ENCODE results near the gene MTMR6.
"Not testable (repeated sequence)": the region's sequence is repeated elsewhere in the genome, so short reads cannot be mapped to it uniquely, and the experiment has no call there.

Gene MTMR6

DNA sequence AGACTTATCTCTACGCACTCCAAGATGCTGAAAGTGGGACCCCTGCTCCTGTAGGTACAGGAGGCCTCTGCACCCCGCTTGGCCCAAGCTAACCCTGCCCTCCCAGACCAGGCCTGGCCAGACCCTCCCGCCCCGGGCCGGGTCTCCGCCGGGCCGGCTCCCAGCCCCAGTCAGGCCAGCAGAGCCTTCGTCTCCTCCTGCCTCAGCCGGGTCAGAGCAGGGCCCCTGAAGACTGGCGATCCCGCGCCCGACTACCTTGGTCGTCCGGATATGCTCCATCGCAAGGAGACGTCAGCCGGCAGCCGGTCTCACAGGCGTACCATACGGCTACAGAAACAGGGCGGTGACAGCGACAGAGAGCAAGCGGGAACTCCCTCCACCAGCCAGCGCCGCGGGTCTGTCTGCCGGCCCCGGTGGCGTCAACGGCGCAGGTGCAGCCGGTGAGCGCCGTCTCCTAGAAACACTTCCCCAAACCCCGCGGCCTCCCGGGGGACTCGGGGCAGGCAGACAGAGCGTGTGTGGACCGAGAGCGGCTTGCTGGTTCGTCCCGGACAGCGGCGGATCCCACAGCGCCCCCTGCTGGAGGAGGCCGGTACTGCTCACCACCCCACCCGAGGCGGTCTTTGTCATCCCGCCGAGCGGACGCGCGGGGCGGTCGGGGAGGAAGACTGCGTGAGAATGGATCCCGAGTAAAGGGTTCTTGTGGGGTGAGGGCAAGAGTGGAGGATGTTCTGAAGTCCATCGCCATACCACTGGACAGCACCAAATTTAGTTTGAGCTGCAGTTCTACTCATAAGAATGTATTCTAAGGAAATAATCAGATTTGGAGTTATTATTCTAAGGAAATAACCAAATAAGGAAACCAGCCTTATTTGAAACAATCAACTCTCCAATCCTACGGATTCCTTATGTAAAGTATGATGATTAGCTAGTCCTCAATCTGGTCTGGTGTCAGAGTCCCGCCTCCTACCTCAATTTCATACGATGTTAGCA, at the start of gene MTMR6:
MTMR6 (minus strand) TSS at position 520 of the 993 bp plus-strand sequence; CDS start at position 279, 241 bp downstream.
- DNase-seq (ENCODE audit: low read depth, low spot score) = peak; percentile 72

DNA sequence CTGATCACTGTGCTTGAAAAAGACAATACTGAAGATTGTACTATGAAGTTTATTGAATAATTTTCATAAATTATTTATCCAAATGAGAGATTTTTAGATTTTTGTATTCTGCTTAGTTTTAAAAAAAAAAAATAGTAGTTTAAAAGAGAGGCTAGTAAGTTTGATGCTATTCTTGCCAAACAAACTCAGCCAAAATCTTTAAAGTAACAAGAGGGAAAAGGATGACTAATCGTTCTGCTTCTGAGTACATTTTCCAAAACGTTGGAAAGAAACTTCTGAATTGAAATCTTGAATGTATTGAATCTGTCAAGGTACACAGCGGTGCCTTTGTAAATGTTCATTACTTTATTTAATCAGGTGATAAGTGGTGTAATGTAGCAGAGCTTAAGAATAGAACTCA, 48.6 kb upstream of the MTMR6 start:
- DNase-seq (ENCODE audit: low read depth, low spot score) = no peak

- no peak for DNase-seq (ENCODE audit: low read depth, low spot score)
Measured at GRCh38 chr13:25330541-25330940, 43.3 kb upstream of the MTMR6 start.

GRCh38 chr13:25329706-25330105, 42.4 kb upstream of the MTMR6 start:
- no peak for DNase-seq (ENCODE audit: low read depth, low spot score)

GRCh38 chr13:25324100-25324499, 36.8 kb upstream of the MTMR6 start:
- DNase-seq (ENCODE audit: low read depth, low spot score) = no peak

DNA sequence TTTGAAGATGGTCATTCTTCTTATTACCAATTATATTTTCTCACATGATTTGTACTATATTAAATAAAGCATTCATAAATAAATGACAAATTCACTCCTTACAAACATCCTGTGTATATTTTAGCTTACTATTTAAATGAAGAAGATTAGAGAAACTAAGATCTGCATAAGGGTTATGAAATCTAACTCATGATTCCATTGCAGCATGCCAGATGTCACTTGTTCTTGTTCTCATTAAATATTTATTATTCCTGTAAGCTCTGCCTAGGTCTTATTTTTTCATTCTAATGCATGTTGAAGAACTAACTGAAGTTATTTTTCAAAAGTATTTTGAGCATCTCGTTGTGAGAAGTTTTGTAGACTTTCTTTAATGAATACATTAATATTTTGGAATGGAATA, 32.5 kb upstream of the MTMR6 start:
- no peak for DNase-seq (ENCODE audit: low read depth, low spot score)

- DNase-seq (ENCODE audit: low read depth, low spot score) = not testable (repeated sequence)
Measured at GRCh38 chr13:25318946-25319345, 31.7 kb upstream of the MTMR6 start.

DNA sequence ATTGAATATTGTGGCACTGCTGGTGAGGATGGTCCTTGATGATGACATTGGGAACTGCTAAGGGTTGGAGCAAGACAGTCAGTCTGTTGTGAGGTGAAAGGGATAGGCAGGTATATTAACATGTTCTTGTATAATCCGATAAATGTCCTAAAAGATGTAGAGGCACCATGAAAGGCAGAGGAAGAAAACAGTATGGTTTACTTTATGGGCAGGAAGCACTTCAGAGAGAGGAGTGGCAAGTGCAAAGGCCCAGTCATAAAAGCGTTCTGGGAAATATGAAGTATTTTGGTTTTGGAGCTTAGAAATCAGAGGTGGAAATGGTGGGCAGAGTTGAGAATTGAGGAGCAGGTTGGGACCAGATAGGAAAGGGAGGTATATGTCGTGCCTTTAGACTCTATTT, 23.6 kb upstream of the MTMR6 start:
- DNase-seq (ENCODE audit: low read depth, low spot score) = no peak

- no peak for DNase-seq (ENCODE audit: low read depth, low spot score)
Measured at GRCh38 chr13:25306671-25307464, 19.6 kb upstream of the MTMR6 start.

DNA sequence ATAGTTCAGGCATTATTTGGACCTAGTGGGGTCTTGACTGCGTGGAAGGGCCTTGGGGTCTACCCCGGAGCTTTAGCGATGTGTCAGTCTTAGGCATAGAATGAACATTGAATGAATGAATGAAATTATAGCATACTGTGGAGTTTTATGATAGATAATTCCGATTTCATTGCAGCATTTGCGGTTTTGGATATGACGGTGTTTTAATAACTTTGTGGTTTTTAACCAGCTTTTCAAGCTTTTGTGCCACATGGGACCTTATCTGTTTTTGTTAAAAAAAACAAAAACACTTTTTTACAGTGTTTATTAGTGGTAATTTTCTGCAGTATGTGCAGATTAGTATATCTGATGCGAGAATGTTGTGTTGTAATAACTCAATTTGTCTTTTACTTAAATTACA, 14.8 kb upstream of the MTMR6 start:
- DNase-seq (ENCODE audit: low read depth, low spot score) = no peak

- DNase-seq (ENCODE audit: low read depth, low spot score) = peak; percentile 86
Measured at GRCh38 chr13:25301347-25302113, 14.2 kb upstream of the MTMR6 start, which contains the start of gene NUP58. Gene NUP58, plus strand, starts transcription at chr13:25301625. Its CDS starts 149 bp downstream, at chr13:25301774.

GRCh38 chr13:25300861-25301346, 13.6 kb upstream of the MTMR6 start:
- DNase-seq (ENCODE audit: low read depth, low spot score) = no peak

GRCh38 chr13:25295701-25296100, 8.4 kb upstream of the MTMR6 start:
- no peak for DNase-seq (ENCODE audit: low read depth, low spot score)

DNA sequence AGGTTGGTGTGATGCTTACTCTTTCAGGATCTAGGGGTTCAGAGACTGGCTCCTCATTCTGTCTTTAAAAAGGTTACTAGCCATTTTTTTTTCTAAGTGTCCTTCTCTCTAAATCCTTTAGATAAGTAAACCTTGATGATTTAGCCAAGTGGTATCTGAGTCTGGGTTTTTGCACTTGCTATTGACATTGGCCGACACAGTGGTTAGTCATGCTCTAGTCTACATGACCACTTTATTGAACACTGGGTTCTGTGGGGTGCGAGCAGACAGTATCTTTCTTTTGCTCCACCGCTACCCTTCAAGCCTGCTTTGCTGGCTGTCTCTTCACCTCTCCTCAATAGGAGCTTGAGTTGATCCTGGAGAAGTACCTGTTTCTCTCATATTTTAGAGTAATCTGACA, 7.9 kb upstream of the MTMR6 start:
- no peak for DNase-seq (ENCODE audit: low read depth, low spot score)

DNA sequence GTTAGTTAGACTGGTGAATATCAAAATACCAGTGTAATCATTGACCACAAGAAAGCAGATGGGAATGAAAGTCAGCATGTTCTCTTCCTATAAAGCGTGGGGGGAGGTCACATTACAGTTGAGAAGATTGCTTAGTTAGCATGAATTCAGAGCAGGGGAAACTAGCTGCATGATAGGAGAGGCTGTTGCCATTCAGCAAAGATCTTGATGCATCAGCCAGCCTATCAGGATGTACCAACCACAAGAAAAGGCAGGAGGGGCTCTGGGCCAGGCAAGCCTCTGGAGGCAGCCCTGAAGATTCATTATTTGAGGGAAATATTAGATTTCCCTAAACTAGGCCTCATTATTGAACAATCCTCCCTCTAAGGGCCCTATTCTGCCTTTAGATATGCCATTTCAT, 5.0 kb upstream of the MTMR6 start:
- DNase-seq (ENCODE audit: low read depth, low spot score) = no peak

DNA sequence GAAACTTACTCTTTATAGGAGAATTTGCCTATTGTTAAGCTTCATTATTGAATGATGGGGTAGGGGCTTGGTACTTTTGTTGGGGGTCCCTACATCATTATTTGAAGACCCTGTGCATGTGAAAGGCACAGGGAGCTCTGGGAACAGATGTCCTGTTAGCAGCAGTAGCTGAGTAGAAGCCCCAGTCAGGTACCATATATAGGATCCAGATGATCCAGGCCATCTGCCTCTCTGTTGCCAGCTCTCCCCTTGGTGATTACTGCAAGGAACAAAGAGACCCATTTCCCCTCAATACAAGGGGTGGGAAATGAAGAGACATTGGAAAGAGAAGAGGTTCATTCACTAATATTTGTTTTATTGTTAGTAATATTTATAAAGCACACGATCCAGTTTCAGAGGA, 4.4 kb upstream of the MTMR6 start:
- no peak for DNase-seq (ENCODE audit: low read depth, low spot score)

GRCh38 chr13:25288966-25289365, 1.7 kb upstream of the MTMR6 start:
- no peak for DNase-seq (ENCODE audit: low read depth, low spot score)

DNA sequence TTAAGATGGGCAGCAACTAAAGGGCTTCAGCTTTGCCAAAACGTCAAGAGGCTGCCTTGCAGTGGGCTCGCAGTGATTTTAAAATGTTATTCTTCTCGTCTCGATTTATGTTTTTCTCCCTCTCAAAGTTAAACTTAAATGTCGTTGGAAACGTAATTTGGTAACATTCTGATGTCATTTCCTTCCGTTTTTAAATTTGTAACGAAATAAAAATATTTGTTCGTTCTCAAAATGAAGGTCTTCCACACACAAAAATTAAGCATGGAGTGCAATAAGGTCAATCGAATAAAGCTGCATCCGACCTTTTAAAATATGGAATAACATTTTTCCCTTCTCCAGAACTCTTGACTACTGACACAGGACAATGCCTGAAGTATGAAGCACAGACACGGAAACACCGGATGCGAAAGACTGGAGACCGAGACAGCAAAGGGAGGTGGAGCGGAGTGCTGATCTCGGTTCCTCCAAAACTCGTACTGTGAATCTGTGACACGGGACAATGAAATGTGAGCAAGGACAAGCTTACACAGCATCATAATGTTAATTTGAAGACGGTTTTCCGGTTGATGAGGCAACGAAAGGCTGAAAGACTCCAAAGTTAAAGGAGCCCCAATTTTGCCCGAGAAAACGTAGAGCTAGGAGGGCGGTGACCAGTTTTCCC, 850 bp downstream of the MTMR6 start:
- DNase-seq (ENCODE audit: low read depth, low spot score) = peak; percentile 7

- no peak for DNase-seq (ENCODE audit: low read depth, low spot score)
Measured at GRCh38 chr13:25281935-25282332, 5.4 kb downstream of the MTMR6 start.

DNA sequence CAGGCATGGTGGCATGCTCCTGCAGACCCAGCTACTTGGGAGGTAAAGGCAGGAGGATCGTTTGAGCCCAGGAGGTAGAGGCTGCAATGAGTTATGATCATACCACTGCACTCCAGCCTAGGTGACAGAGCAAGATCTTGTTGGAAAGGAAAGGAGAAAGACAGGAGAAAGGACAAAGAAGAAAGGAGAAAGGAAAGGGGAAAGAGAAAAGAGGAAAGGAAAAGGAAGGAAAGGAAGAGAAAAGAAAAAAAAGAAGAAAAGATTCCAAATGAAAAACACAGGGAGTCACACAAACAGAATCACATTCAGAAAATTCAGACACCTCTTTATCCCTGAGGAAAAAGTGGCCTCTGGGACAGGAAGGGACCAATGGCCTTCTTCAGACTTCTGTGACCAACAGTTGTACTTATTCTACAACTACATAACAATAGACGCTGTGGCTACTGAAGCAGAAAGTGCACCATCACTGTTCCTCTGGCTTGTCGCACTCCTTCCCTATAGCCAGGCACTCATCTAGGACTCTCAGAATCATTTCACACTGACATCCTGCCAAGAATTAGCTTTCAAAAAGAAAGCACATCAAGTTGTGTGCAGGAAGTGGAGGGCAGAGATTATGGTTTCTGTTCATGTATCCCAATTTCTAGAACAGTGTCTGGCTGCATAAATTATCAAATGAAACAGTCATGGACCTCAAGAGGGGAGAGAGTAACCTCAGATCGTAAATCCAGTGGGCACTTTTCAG, 5.9 kb downstream of the MTMR6 start:
- DNase-seq (ENCODE audit: low read depth, low spot score) = no peak

Measured in brain pericyte (primary cell).